ENCODE measurements around the gene FRMD4B. TPM values are rescaled to one million over a fixed set of nuclear protein-coding genes. Genes with fewer than 3 reads are reported as not detected.

The FRMD4B gene
- total and polyA plus RNA-seq, 2 donors from 2014 or later: 11.8 to 50.5 TPM

DNA sequence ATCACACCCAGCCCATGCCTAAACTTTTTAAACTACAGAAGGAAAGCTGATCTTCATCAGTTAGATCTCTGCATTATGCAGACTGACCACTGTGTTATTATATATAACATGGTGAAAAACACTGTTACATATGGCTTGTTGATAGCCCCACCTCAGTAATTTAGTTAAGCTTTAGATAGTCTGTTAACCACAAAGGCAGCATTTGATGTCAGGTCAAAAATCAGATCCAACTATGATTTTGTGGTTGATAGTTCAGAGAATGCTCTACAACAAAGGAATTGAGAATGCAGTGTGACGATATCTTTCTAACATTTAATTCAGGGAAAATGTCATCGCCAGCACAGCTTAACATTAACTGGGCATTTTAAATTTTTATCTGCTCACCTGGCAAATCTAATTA is 225.8 kb downstream of the FRMD4B start:
- DNase-seq: no peak
- Histone ChIP-seq H3K27ac (ENCODE audit: low read depth in 2 of 2, low read length in 2 of 2) (no peak overlapping the region), H3K9me3 (ENCODE audit: control insufficient read depth in 2 of 3, insufficient read depth in 1 of 3, low read length in 3 of 3) (no peaks in the 10 kb centered on the region), H3K4me1 (ENCODE audit: control insufficient read depth in 2 of 3, insufficient read depth in 2 of 3, low read depth in 1 of 3, low read length in 3 of 3) (no peaks in the 10 kb centered on the region), H3K9ac (ENCODE audit: low read length in 3 of 3) (no peak overlapping the region), H3K27me3 (ENCODE audit: control insufficient read depth, insufficient read depth, low read length) (no peaks in the 10 kb centered on the region), H3K4me3 (ENCODE audit: low read length in 3 of 3) (no peak overlapping the region), H3K36me3 (ENCODE audit: control insufficient read depth in 2 of 3, insufficient read depth in 3 of 3, low read length in 3 of 3) (no peaks in the 10 kb centered on the region)
- FAIRE-seq: no peak
- intact Hi-C loops (cut with DNase I): loop anchor here (10.0 kb wide), 1 partner anchor 145 kb away; no protein-coding TSS in a partner anchor
- TF ChIP-seq, protein P1, sequence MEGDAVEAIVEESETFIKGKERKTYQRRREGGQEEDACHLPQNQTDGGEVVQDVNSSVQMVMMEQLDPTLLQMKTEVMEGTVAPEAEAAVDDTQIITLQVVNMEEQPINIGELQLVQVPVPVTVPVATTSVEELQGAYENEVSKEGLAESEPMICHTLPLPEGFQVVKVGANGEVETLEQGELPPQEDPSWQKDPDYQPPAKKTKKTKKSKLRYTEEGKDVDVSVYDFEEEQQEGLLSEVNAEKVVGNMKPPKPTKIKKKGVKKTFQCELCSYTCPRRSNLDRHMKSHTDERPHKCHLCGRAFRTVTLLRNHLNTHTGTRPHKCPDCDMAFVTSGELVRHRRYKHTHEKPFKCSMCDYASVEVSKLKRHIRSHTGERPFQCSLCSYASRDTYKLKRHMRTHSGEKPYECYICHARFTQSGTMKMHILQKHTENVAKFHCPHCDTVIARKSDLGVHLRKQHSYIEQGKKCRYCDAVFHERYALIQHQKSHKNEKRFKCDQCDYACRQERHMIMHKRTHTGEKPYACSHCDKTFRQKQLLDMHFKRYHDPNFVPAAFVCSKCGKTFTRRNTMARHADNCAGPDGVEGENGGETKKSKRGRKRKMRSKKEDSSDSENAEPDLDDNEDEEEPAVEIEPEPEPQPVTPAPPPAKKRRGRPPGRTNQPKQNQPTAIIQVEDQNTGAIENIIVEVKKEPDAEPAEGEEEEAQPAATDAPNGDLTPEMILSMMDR (IDR thresholded peaks at IDR 0.05; ENCODE audit: borderline replicate concordance, extremely low read depth, insufficient read depth): no peak

DNA sequence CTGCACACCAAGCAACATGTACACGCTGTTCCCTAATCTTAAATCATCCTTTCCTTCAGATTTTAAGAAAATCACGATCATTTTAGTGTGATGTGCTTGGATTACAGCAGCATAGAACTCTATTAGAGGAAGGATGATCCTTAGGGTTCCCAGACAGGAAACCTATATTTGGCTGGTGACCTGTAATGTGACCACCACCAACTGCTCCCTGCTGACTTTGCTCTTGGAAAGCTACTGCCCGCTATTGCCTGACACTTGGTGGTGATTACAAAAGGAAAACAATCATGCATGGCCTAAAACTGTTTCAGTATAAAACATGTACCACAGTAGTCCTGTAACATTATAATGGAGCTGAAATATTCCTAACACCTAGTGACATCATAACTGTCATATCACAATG is 236.3 kb downstream of the FRMD4B start:
- Histone ChIP-seq H3K36me3 (ENCODE audit: control insufficient read depth in 2 of 3, insufficient read depth in 3 of 3, low read length in 3 of 3) (no peaks in the 10 kb centered on the region), H3K4me1 (ENCODE audit: control insufficient read depth in 2 of 3, insufficient read depth in 2 of 3, low read depth in 1 of 3, low read length in 3 of 3) (no peaks in the 10 kb centered on the region), H3K27me3 (ENCODE audit: control insufficient read depth, insufficient read depth, low read length) (no peaks in the 10 kb centered on the region), H3K27ac (ENCODE audit: low read depth in 2 of 2, low read length in 2 of 2) (no peak overlapping the region), H3K9me3 (ENCODE audit: control insufficient read depth in 2 of 3, insufficient read depth in 1 of 3, low read length in 3 of 3) (no peaks in the 10 kb centered on the region), H3K4me3 (ENCODE audit: low read length in 3 of 3) (no peak overlapping the region), H3K9ac (ENCODE audit: low read length in 3 of 3) (no peak overlapping the region)
- DNase-seq: no peak
- intact Hi-C loops (cut with DNase I): no loop called here
- no peak for FAIRE-seq
- TF ChIP-seq, protein P1 (IDR thresholded peaks at IDR 0.05; ENCODE audit: borderline replicate concordance, extremely low read depth, insufficient read depth): no peak

DNA sequence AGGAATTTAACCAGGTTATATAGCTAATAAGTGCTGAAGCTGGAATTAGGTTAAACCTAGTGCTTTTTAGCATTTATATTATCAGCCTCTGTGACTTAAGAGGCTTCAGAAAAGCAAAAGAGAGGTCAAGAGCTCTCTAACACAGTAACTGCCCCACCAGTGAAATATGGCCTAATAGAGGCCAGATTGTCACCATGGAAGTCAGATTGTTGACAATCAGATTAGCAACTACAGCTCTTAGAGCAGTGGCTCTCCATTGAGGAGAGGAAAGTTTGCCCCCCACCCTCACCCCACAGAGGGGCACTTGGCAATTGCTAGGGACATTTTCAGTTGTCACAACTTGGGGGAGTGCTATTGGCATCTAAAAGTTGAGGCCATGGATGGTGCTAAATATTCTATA is 240.2 kb downstream of the FRMD4B start:
- Histone ChIP-seq H3K4me3 (ENCODE audit: low read length in 3 of 3) (no peak overlapping the region), H3K9ac (ENCODE audit: low read length in 3 of 3) (no peak overlapping the region), H3K9me3 (ENCODE audit: control insufficient read depth in 2 of 3, insufficient read depth in 1 of 3, low read length in 3 of 3) (no peaks in the 10 kb centered on the region), H3K27ac (ENCODE audit: low read depth in 2 of 2, low read length in 2 of 2) (no peak overlapping the region), H3K36me3 (ENCODE audit: control insufficient read depth in 2 of 3, insufficient read depth in 3 of 3, low read length in 3 of 3) (no peaks in the 10 kb centered on the region), H3K27me3 (ENCODE audit: control insufficient read depth, insufficient read depth, low read length) (no peaks in the 10 kb centered on the region), H3K4me1 (ENCODE audit: control insufficient read depth in 2 of 3, insufficient read depth in 2 of 3, low read depth in 1 of 3, low read length in 3 of 3) (no peaks in the 10 kb centered on the region)
- intact Hi-C loops (cut with DNase I): no loop called here
- FAIRE-seq (no peak), DNase-seq (no peak)
- TF ChIP-seq, protein P1 (IDR thresholded peaks at IDR 0.05; ENCODE audit: borderline replicate concordance, extremely low read depth, insufficient read depth): no peak

DNA sequence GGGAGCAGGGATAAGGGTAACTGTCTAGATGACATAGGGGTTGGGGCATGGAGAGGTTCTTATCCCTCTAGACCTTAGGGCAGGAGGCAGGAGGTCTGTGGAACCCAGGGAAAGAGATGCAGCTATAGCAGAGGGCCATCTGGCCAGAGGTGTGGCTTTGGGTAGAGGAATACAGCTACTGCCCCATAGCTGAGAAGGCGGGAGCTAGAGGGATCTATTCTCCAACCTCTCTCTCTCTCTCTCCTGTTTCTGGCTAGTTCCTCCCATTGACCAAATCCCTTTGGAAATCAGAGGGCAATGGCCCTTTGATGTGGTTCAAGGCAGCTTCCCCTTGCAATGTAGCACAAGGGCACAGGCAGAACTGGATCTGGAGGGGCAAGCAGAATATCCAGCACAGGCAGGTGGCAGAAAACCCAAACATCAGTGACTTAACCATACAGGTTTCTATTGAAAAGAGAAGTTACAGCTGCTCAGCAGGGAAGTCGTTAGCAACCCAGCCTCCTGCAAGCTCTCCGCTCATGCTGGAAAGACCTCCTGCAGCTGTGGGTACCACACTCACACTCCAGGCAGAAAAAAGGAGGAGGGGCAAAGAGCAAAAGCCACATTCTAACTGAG is 241.2 kb downstream of the FRMD4B start:
- TF ChIP-seq, protein P1 (IDR thresholded peaks at IDR 0.05; ENCODE audit: borderline replicate concordance, extremely low read depth, insufficient read depth): no peak
- DNase-seq (no peak), FAIRE-seq (no peak)
- H3K27ac ChIP-seq (ENCODE audit: low read depth in 2 of 2, low read length in 2 of 2): no peak overlapping the region
- no peak overlapping the region for H3K9ac ChIP-seq (ENCODE audit: low read length in 3 of 3)
- intact Hi-C loops (cut with DNase I): no loop called here
- H3K9me3 ChIP-seq (ENCODE audit: control insufficient read depth in 2 of 3, insufficient read depth in 1 of 3, low read length in 3 of 3): no peaks in the 10 kb centered on the region
- no peak overlapping the region for H3K4me3 ChIP-seq (ENCODE audit: low read length in 3 of 3)
- H3K36me3 ChIP-seq (ENCODE audit: control insufficient read depth in 2 of 3, insufficient read depth in 3 of 3, low read length in 3 of 3): no peaks in the 10 kb centered on the region
- no peaks in the 10 kb centered on the region for H3K4me1 ChIP-seq (ENCODE audit: control insufficient read depth in 2 of 3, insufficient read depth in 2 of 3, low read depth in 1 of 3, low read length in 3 of 3)
- H3K27me3 ChIP-seq (ENCODE audit: control insufficient read depth, insufficient read depth, low read length): no peaks in the 10 kb centered on the region
